Activated gamma-delta T cell treated with anti-CD3 and anti-CD28 coated beads, Interleukin-2, amount 50 U/mL, for 16 hours (primary cell): ENCODE measurements around the gene KIF4A.
"Not testable (repeated sequence)": the region's sequence is repeated elsewhere in the genome, so short reads cannot be mapped to it uniquely, and the experiment has no call there.

Source experiments
- DNase-seq: peaks from one replicate; pipeline ENCODE4 v3.0.0-alpha.2; 2020; ENCODE audit warnings: low read depth

The KIF4A gene

GRCh38 chrX:70292788-70293187 is 2.9 kb downstream of the KIF4A start:
- no peak for DNase-seq

DNA sequence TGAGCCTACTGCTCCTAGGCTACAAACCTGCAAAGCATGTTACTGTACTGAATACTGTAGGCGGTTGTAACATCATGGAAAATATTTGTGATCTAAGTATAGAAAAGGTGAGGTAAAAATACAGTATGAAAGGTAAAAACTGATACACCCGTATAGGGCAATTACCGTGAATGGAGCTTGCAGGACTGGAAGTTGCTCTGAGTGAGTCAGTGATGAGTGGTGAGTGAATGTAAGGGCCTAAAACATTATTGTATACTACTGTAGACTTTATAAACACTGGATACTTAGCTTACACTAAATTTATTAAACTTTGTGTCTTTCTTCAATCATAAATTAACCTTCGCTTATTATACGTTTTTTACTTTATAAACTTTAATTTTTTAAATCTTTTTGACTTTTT is 3.7 kb downstream of the KIF4A start:
- DNase-seq, result no peak

DNA sequence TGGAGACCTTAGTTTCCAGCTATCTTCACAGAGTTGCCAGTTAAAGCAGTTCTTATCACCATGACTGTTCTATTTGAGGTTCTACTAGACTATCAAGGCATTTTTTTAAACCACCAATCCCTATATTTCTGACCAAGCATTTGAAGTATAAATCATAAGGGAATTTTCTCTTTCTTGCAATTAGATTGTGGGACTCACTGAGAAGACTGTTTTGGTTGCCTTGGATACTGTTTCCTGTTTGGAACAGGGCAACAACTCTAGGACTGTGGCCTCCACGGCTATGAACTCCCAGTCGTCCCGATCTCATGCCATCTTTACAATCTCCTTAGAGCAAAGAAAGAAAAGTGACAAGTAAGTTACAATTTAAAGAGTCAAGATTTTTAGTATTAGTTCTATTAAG is 11.8 kb downstream of the KIF4A start:
- no peak for DNase-seq

- DNase-seq, result no peak
Measured at GRCh38 chrX:70313503-70313902, 23.6 kb downstream of the KIF4A start.

- no peak for DNase-seq
Measured at GRCh38 chrX:70322784-70323183, 32.9 kb downstream of the KIF4A start.

- not testable (repeated sequence) for DNase-seq
Measured at GRCh38 chrX:70323628-70324027, 33.7 kb downstream of the KIF4A start.

GRCh38 chrX:70324326-70324725 is 34.4 kb downstream of the KIF4A start:
- DNase-seq, result no peak

DNA sequence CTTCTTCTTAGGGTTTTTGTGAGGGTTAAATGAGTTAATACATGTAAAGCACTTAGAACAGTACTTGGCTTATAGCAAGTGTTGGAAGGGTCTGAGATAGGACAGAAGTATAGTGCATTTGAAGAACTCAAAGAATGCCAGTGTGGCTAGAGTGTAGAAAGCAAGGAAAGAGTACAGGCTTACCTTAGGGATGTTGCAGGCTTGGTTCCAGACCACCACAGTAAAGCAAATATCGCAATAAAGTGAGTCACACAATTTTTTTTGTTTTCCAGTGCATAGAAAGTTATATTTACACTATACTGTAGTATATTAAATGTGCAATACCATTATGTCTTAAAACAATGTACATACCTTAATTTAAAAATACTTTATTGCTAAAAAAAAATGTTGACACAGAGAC is 41.3 kb downstream of the KIF4A start:
- DNase-seq, result no peak

DNA sequence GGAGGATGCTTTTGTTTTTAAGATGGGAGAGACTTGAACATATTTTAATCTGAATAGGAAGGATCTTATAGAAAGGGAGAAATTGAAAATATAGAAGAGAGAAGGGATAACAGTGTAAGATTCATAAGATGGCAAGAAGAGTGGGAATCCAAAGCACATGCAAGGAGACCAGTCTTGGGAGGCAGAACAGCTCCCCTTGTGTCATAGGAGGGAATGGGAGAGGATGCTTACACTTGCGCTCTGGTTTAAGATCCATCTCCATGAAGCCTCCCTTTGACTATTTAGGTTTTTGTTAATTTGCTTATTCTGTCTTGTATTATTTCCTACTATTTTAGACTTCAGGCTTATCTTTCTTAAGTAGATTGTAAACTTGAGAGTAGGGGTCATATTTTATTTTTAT is 42.7 kb downstream of the KIF4A start:
- no peak for DNase-seq

- DNase-seq, result no peak
Measured at GRCh38 chrX:70336767-70337166, 46.9 kb downstream of the KIF4A start.

- no peak for DNase-seq
Measured at GRCh38 chrX:70338290-70338689, 48.4 kb downstream of the KIF4A start.

DNA sequence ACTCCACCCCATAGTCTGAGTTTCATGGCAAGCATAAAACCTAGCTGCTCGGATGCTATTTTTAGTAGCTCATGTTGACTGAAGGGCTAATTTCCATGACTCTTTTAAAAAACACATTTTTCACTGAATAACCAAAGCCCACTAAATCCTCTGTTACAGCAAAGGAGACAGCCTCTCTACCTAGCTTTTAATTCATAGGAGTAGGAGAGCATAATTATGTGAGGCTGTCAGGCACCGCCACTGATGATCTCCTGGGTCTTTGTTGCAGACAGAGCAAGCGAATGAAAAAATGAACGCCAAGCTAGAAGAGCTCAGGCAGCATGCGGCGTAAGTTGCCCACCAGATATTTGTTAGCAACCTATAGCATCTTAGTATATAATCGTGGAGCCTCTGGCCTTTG is 53.5 kb downstream of the KIF4A start:
- no peak for DNase-seq

- no peak for DNase-seq
Measured at GRCh38 chrX:70346418-70347070, 56.6 kb downstream of the KIF4A start.

DNA sequence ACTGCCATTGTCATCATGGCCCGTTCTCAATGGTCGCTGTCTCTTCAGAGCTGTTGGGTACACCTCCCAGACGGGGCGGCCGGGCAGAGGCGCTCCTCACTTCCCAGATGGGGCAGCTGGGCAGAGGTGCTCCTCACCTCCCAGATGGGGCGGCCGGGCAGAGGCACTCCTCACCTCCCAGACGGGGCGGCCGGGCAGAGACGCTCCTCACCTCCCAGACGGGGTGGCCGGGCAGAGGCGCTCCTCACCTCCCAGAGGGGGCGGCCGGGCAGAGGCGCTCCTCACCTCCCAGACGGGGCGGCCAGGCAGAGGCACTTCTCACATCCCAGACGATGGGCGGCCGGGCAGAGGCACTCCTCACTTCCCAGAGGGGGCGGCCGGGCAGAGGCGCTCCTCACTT is 58.9 kb downstream of the KIF4A start:
- DNase-seq, result not testable (repeated sequence)

- not testable (repeated sequence) for DNase-seq
Measured at GRCh38 chrX:70349367-70350125, 59.6 kb downstream of the KIF4A start.

- DNase-seq, result no peak
Measured at GRCh38 chrX:70352496-70352895, 62.6 kb downstream of the KIF4A start.

DNA sequence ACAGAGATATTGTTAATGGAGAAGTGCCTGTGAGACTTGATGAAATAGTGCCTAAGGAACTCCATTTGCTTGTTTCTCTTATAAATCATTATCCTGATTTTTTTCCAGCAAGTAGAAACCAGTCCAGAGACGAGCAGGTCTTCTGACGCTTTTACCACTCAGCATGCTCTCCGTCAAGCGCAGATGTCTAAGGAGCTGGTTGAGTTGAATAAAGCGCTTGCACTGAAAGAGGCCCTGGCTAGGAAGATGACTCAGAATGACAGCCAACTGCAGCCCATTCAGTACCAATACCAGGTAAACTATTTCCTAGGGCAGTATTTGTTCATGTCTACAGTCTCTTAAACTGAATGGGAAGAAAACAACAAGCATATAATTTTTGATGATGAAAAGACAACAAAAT is 63.6 kb downstream of the KIF4A start:
- DNase-seq, result no peak

GRCh38 chrX:70354716-70355115 is 64.8 kb downstream of the KIF4A start:
- DNase-seq, result no peak

DNA sequence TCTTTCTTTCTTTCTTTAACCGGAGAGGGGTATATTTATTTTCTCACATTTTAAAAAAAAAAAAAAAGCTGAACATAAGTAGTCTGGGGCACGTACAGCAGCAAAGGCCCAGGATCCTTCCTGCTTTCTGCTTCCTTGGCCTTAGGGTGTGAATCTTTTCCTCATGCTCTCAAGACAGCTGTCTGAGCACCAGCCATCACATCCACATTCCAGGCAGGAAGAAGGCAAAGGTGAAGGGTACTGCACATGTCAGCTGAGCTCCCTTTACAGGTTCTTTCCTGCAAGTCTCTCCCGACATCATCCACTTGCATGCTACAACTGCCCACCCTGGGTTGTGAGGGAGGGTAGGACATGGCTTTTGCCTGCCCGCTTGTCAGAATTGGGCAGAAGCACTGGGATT is 69.6 kb downstream of the KIF4A start:
- no peak for DNase-seq

GRCh38 chrX:70360366-70360765 is 70.5 kb downstream of the KIF4A start:
- no peak for DNase-seq

DNA sequence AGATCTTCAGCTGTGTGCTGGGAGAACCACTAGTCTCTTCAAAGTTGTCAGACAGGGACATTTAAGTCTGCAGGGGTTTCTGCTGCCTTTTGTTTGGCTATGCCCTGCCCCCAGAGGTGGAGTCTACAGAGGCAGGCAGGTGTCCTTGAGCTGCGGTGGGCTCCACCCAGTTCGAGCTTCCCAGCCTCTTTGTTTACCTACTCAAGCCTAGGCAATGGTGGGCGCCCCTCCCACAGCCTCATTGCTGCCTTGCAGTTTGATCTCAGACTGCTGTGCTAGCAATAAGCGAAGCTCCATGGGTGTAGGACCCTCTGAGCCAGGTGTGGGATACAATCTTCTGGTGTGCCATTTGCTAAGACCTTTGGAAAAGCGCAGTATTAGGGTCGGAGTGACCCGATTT is 78.8 kb downstream of the KIF4A start:
- DNase-seq, result not testable (repeated sequence)

DNA sequence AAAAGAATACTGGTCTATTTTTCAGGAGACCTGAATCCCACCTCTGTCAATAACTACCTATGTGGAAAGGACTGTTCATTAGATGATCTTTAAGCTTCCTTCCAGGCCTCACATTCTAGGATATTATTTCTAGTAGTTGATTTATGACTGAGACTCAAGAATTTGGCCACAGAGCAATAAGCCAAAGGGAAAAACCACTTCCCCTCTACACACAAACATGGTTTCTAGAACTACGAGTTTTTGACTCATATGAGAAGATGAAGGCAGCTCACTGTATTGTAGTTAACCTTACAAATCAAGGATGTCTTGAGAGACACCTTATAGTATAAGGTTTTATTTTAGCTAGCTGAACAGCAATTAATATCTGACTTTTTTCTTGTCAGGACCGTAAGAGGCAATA is 96.3 kb downstream of the KIF4A start:
- DNase-seq, result no peak

GRCh38 chrX:70398899-70399298 is 109.0 kb downstream of the KIF4A start:
- no peak for DNase-seq

GRCh38 chrX:70400181-70400580 is 110.3 kb downstream of the KIF4A start:
- DNase-seq, result not testable (repeated sequence)
